ENCODE data around the gene IL2. TPM values are rescaled to one million over a fixed set of nuclear protein-coding genes. Genes with fewer than 3 reads are reported as not detected.
A peak's percentile ranks its signal among the peaks of the same experiment; 100 is the strongest.

IL2 gene
- total RNA-seq, 1 experiment from 2014 or later: 0.61 TPM

DNA sequence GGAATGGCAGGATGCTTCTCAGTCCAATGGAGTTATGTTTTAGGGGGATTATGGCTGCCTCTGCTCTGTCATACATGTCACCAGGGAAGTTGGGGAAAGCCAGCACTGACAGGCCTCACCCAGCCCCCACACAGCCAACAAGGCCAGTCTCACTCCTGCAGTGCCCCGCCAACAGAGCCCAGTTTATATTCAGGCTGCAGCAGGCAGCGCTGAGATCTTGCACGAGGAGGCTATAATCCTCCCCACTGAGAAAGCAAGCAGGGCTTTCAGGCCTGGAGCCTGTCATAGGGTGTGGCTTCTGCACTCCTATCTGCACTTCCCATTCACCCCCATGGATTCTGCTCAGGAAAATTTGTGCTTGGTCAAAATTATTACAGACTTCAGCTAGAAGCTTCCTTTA, 52.7 kb downstream of the IL2 start:
- no peaks in the 10 kb centered on the region for H3K36me3 Mint-ChIP-seq
- no peak for DNase-seq (ENCODE audit: low spot score)
- no peak for TF ChIP-seq FOXJ3 (CRISPR knock-in tag; IDR thresholded peaks at IDR 0.05; ENCODE audit: borderline replicate concordance)
- TF ChIP-seq GTF2I (CRISPR knock-in tag; conservative IDR thresholded peaks at IDR 0.05): no peak
- TF ChIP-seq RELA (CRISPR knock-in tag; IDR thresholded peaks at IDR 0.05; ENCODE audit: borderline replicate concordance): no peak
- no peak for TF ChIP-seq ZNF138 (CRISPR knock-in tag; conservative IDR thresholded peaks at IDR 0.05)
- TF ChIP-seq, protein P1, sequence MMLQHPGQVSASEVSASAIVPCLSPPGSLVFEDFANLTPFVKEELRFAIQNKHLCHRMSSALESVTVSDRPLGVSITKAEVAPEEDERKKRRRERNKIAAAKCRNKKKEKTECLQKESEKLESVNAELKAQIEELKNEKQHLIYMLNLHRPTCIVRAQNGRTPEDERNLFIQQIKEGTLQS (CRISPR knock-in tag; conservative IDR thresholded peaks at IDR 0.05): no peak
- TF ChIP-seq CREM (CRISPR knock-in tag; IDR thresholded peaks at IDR 0.05): no peak
- CTCF ChIA-PET: no interaction called here
- POLR2A ChIA-PET: no interaction called here
- no peak overlapping the region for H3K27ac Mint-ChIP-seq
- ATAC-seq: peak; percentile 70
- H3K27me3 Mint-ChIP-seq (ENCODE audit: low read depth): no peaks in the 10 kb centered on the region
- H3K9me3 Mint-ChIP-seq: no peaks in the 10 kb centered on the region
- H3K4me1 Mint-ChIP-seq: no peaks in the 10 kb centered on the region
- H3K4me3 Mint-ChIP-seq: no peak overlapping the region

Other genes with a start within 250 kb of the IL2 start
- gene ADAD1, start 77.7 kb downstream of the IL2 start, total RNA-seq (2021): not detected in 3 replicates
- gene IL21, start 164.3 kb upstream of the IL2 start, total RNA-seq (2021): not detected in 3 replicates